Spleen (tissue), 11 donors: ENCODE data around the gene HSD11B1. TPM values are rescaled to one million over a fixed set of nuclear protein-coding genes. Genes with fewer than 3 reads are reported as not detected.

ENCODE experiments used
- DNase-seq: peaks from one replicate; pipeline ENCODE4 v3.0.0-alpha.2; 2020
- H3K27ac ChIP-seq, 8 donors: fragments of 200-600 bp; sonication (generic) in 7 of 8; 1 replicate in 4 of 8; 2 replicates in 4 of 8; pipeline versions ENCODE4 v1.5.0 to v1.8.0; 2016 to 2021; ENCODE audit warnings: inconsistent platforms in 4 of 8, mild to moderate bottlenecking in 4 of 8, moderate library complexity in 1 of 8
- H3K27me3 ChIP-seq, 7 donors: fragments of 200-600 bp; sonication (generic) in 6 of 7; replicated peaks in 1 of 7; 1 replicate in 4 of 7; 2 replicates in 3 of 7; pipeline versions ENCODE4 v1.5.0 to v1.8.0; 2016 to 2021; ENCODE audit warnings: inconsistent platforms in 3 of 7, mild to moderate bottlenecking in 1 of 7
- H3K36me3 ChIP-seq, 6 donors: fragments of 200-600 bp; sonication (generic) in 5 of 6; 1 replicate in 4 of 6; 2 replicates in 2 of 6; pipeline versions ENCODE4 v1.5.0 to v1.8.0; 2016 to 2021; ENCODE audit warnings: inconsistent platforms in 2 of 6
- H3K4me1 ChIP-seq, 6 donors: fragments of 200-600 bp; sonication (generic) in 5 of 6; 1 replicate in 3 of 6; 2 replicates in 3 of 6; pipeline versions ENCODE4 v1.5.0 to v1.8.0; 2016 to 2021; ENCODE audit warnings: inconsistent platforms in 3 of 6
- H3K4me3 ChIP-seq, 8 donors: fragments of 200-600 bp; sonication (generic) in 7 of 8; 1 replicate in 4 of 8; 2 replicates in 4 of 8; pipeline versions ENCODE4 v1.5.0 to v1.8.0; 2016 to 2021; ENCODE audit warnings: inconsistent platforms in 4 of 8, mild to moderate bottlenecking in 4 of 8, moderate library complexity in 2 of 8
- H3K9me3 ChIP-seq, 8 donors: fragments of 200-600 bp; sonication (generic) in 7 of 8; 1 replicate in 4 of 8; 2 replicates in 4 of 8; pipeline versions ENCODE4 v1.5.0 to v1.8.0; 2016 to 2021; ENCODE audit warnings: inconsistent platforms in 4 of 8
- POLR2A ChIP-seq, 3 donors: fragments of 450-650 bp; IDR thresholded peaks; one replicate each; pipeline ENCODE4 v1.5.1; 2017; ENCODE audit warnings: antibody characterized with exemption in 3 of 3, mild to moderate bottlenecking in 1 of 3
- POLR2AphosphoS5 ChIP-seq, 3 donors: sonication (generic); formaldehyde crosslinking; IDR thresholded peaks; one replicate each; pipeline ENCODE4 v1.5.1; 2017; ENCODE audit warnings: antibody characterized with exemption in 3 of 3
- WGBS, 5 donors: extraction: QIAGEN DNeasy Blood & Tissue Kit in 3 of 5; methylation state at CpG; one replicate each; pipeline versions ENCODE4 v1.1.5 to v1.1.7; 2013 to 2018; 5-methylcytosine and 5-hydroxymethylcytosine counted together
- intact Hi-C: fragments of 100-400 bp; cut with DNase I; formaldehyde crosslinking; loops from one replicate; pipeline ENCODE4 v1.15.0; 2023; ENCODE audit warnings: low total_unique reads
- polyA plus RNA-seq, 3 donors: library from polyadenylated mRNA; stranded (reverse); fragments of 200-250 nt; gene quantifications; one replicate each; pipeline ENCODE4 v1.2.1, GENCODE V29; 2013
- total RNA-seq, 7 donors: library from RNA; depleted of rRNA in 3 of 7; stranded (reverse); fragments of >200 nt in 3 of 7; fragmentation: NEBNext Ultra II Directional in 4 of 7; extraction: Animal tissue kit (Norgen Biotek cat#: 25700) in 4 of 7; gene quantifications; one replicate each; pipeline versions ENCODE4 v1.1.0 to v1.2.1, GENCODE V29; 2016 to 2021
- TF ChIP-seq, protein P1 (sequence below), 11 experiments: fragments of 200-600 bp in 7 of 11; fragments of 450-650 bp in 4 of 11; sonication (generic) in 4 of 11; IDR thresholded peaks in 8 of 11; conservative IDR thresholded peaks in 3 of 11; 1 replicate in 7 of 11; 2 replicates in 4 of 11; pipeline versions ENCODE4 v1.4.0 to v1.8.0; 2016 to 2021; ENCODE audit warnings: antibody characterized with exemption in 11 of 11, inconsistent platforms in 4 of 11, mild to moderate bottlenecking in 1 of 11
- donor health status: healthy with polysubstance abuse.
- donor health status: DM: no; HTN: no; CAD: no; lungs with moderate emphysema.
- donor health status: DM: no; HTN: no; CAD: no.
- donor health status: Bipolar disorder and iron deficiency.
- donor health status: healthy.
- donor health status: DM: no; HTN: no; CAD: no.
- donor health status: DM: yes; HTN: yes; CAD: no.

Gene HSD11B1
- total and polyA plus RNA-seq, 10 donors, result 1.8 to 14.9 (median 3.7) TPM

GRCh38 chr1:209755926-209756614 is 51.4 kb downstream of the HSD11B1 start, which contains the start of gene TRAF3IP3:
TSS of gene TRAF3IP3 (plus strand) at chr1:209756053. CDS start at chr1:209760040, 3,987 bp downstream.
- intact Hi-C loops, result no loop called here
- H3K4me3 ChIP-seq, result peak within 1 kb of the TSS; percentile 37 to 82 (median 52)
- H3K27me3 ChIP-seq, result no peaks in the 10 kb centered on the region
- no peaks in the 10 kb centered on the region for H3K9me3 ChIP-seq
- peaks cover 41 to 94% (median 70%) of the 10 kb centered on the region in 6 donors for H3K4me1 ChIP-seq
- DNase-seq, result peak; percentile 92
- peak in 2 of 3 donors; percentile 61 to 82 for TF ChIP-seq POLR2AphosphoS5 (IDR thresholded peaks at IDR 0.05)
- TF ChIP-seq, protein P1, sequence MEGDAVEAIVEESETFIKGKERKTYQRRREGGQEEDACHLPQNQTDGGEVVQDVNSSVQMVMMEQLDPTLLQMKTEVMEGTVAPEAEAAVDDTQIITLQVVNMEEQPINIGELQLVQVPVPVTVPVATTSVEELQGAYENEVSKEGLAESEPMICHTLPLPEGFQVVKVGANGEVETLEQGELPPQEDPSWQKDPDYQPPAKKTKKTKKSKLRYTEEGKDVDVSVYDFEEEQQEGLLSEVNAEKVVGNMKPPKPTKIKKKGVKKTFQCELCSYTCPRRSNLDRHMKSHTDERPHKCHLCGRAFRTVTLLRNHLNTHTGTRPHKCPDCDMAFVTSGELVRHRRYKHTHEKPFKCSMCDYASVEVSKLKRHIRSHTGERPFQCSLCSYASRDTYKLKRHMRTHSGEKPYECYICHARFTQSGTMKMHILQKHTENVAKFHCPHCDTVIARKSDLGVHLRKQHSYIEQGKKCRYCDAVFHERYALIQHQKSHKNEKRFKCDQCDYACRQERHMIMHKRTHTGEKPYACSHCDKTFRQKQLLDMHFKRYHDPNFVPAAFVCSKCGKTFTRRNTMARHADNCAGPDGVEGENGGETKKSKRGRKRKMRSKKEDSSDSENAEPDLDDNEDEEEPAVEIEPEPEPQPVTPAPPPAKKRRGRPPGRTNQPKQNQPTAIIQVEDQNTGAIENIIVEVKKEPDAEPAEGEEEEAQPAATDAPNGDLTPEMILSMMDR (IDR thresholded peaks at IDR 0.05 in 8 of 11, conservative IDR thresholded peaks at IDR 0.05 in 3 of 11), result no peak
- TF ChIP-seq POLR2A (IDR thresholded peaks at IDR 0.05), result no peak
- 19 to 39% (median 22%) methylated on average over 10 of the region's 10 CpGs for WGBS, 5 donors
- H3K36me3 ChIP-seq, result peaks cover 0 to 28% (median 18%) of the 10 kb centered on the region in 6 donors
- H3K27ac ChIP-seq, result peak within 1 kb of the TSS; percentile 79 to 97 (median 90)

DNA sequence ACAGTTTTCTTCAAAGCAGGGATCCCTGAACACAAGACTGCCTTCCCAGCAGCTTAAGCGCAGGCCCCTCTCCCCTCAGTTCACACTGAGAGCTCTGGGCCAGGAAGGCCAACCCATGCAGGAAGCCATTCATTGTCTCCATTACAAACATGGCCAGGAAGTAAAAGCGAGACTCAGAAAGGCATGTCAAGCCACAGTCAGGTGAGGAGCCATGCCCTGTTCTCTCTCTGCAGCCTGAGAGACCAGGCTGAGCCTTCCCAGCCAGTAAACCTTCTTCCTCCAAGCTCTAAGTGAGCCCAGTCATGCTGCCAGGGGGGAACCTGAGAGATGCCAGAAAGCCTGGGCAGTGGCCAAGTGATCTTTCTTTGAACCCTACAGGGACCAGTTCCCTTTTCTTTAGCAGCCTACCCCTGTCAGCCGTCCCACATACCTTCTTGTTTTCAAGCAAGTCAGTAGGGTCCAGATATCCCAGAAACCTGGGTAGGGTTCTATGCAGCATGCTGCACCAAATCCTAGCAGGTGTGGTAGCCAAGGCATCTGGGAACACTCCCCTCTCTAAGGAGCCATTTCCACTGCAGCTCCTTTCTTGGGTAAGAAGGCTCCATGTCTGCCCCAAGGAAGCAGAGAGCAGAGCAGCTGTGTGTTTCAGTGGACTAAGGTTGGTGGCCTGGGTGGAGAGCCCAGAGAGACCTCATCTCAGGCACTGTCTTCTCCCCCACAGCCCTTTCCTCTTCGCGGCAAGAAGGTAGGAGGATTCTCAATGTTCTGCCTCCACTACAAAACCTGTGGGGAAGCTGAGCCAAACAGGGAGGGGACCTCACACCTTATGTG is 52.2 kb downstream of the HSD11B1 start:
- TF ChIP-seq POLR2AphosphoS5 (IDR thresholded peaks at IDR 0.05), result peak in 2 of 3 donors; percentile 39 to 69
- TF ChIP-seq, protein P1 (IDR thresholded peaks at IDR 0.05 in 8 of 11, conservative IDR thresholded peaks at IDR 0.05 in 3 of 11), result no peak
- H3K27ac ChIP-seq, result peak overlapping the region; percentile 79 to 97 (median 90)
- intact Hi-C loops, result no loop called here
- peaks cover 0 to 36% (median 25%) of the 10 kb centered on the region in 6 donors for H3K36me3 ChIP-seq
- DNase-seq, result peak; percentile 88
- peaks cover 37 to 94% (median 70%) of the 10 kb centered on the region in 6 donors for H3K4me1 ChIP-seq
- 28 to 45% (median 32%) methylated on average over 5 of the region's 5 CpGs for WGBS, 5 donors
- no peaks in the 10 kb centered on the region for H3K9me3 ChIP-seq
- H3K4me3 ChIP-seq, result peak overlapping the region; percentile 37 to 82 (median 52)
- no peaks in the 10 kb centered on the region for H3K27me3 ChIP-seq

DNA sequence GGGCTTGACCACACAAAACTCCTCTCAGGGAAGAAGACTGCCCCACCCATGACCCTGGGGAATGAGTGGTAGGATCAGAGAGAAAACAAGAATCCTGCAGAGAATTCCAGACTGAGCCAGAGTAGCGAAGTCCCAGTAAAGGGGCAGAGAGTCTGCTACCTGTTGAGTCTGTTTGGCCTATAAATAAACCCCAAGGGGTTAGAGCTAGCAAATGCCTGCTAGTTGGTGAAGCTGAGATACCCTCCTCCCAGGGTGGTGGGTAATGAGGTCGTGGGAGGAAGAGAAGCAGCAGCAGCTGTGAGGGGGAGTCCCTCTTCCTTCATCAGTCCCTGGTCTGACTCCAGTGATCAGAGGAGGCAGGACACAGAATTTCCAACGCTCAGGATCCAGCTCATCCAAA is 53.8 kb downstream of the HSD11B1 start:
- H3K4me1 ChIP-seq, result peaks cover 30 to 94% (median 67%) of the 10 kb centered on the region in 6 donors
- intact Hi-C loops, result no loop called here
- DNase-seq, result no peak
- WGBS, 5 donors, result 32 to 50% (median 42%) methylated on average over 3 of the region's 3 CpGs
- no peaks in the 10 kb centered on the region for H3K27me3 ChIP-seq
- TF ChIP-seq, protein P1 (IDR thresholded peaks at IDR 0.05 in 8 of 11, conservative IDR thresholded peaks at IDR 0.05 in 3 of 11), result no peak
- TF ChIP-seq POLR2A (IDR thresholded peaks at IDR 0.05), result no peak
- no peak for TF ChIP-seq POLR2AphosphoS5 (IDR thresholded peaks at IDR 0.05)
- H3K4me3 ChIP-seq, result peak overlapping the region in 6 of 8 donors; percentile 50 to 82 (median 53)
- H3K36me3 ChIP-seq, result peaks cover 0 to 52% (median 41%) of the 10 kb centered on the region in 6 donors
- H3K27ac ChIP-seq, result peak overlapping the region; percentile 16 to 97 (median 90)
- H3K9me3 ChIP-seq, result no peaks in the 10 kb centered on the region
